SK-N-SH (cell line): ENCODE data around the gene REXO1. TPM values are rescaled to one million over a fixed set of nuclear protein-coding genes. Genes with fewer than 3 reads are reported as not detected.

Source experiments
- CTCF ChIA-PET: fragments of 300-600, 350-600 bp; formaldehyde crosslinking; extraction: SDS; loops from one replicate; lab custom pipeline; 2021; lab: Yijun Ruan, JAX
- POLR2A ChIA-PET: fragments of 350-600 bp; sonication (Branson Sonifier 250); formaldehyde crosslinking; extraction: SDS; loops from one replicate; lab custom pipeline; 2020; ENCODE audit warnings: antibody characterized with exemption, inconsistent platforms; lab: Yijun Ruan, JAX
- DNase-seq: peaks from one replicate; pipeline ENCODE4 v3.0.0; 2012
- H2AFZ ChIP-seq: fragments of 200-600 bp; sonication (generic); 2 replicates; pipeline ENCODE4 v1.8.1; 2016; ENCODE audit warnings: antibody characterized with exemption, mild to moderate bottlenecking, low read depth
- H3F3A ChIP-seq: fragments of 200-600 bp; sonication (generic); replicated peaks from 2 replicates; pipeline ENCODE3; 2016; ENCODE audit warnings: antibody characterized with exemption, mild to moderate bottlenecking; ENCODE audit not compliant: insufficient read depth
- H3K27ac ChIP-seq, 2 experiments: fragments of 200-500 bp in 1 of 2; fragments of 200-600 bp in 1 of 2; sonication (Bioruptor generic) in 1 of 2; sonication (generic), shearing (Covaris generic) in 1 of 2; 2 replicates each; pipeline versions ENCODE4 v1.5.1 to v1.6.1; 2014 to 2016; ENCODE audit warnings: low read depth in 2 of 2, inconsistent platforms in 1 of 2, low read length in 1 of 2, mild to moderate bottlenecking in 1 of 2, mixed read lengths in 1 of 2
- H3K27me3 ChIP-seq: fragments of 200-600 bp; sonication (generic), shearing (Covaris generic); 2 replicates; pipeline ENCODE4 v1.6.1; 2016; ENCODE audit warnings: mixed run types; ENCODE audit not compliant: insufficient read depth
- H3K36me3 ChIP-seq, 2 experiments: fragments of 200-500 bp in 1 of 2; fragments of 200-600 bp in 1 of 2; sonication (Bioruptor generic) in 1 of 2; sonication (generic) in 1 of 2; replicated peaks in 1 of 2; 2 replicates each; pipeline versions ENCODE3 to v1.5.1; 2014 to 2016; ENCODE audit warnings: low read length in 1 of 2, mild to moderate bottlenecking in 1 of 2; ENCODE audit not compliant: insufficient read depth in 2 of 2, control insufficient read depth in 1 of 2
- H3K4me1 ChIP-seq, 2 experiments: fragments of 200-500 bp in 1 of 2; fragments of 200-600 bp in 1 of 2; sonication (Bioruptor generic) in 1 of 2; sonication (generic), shearing (Covaris generic) in 1 of 2; 2 replicates each; pipeline versions ENCODE4 v1.5.1 to v1.6.1; 2014 to 2016; ENCODE audit warnings: low read depth in 1 of 2, low read length in 1 of 2, mixed run types in 1 of 2; ENCODE audit not compliant: insufficient read depth in 2 of 2, control insufficient read depth in 1 of 2
- H3K4me2 ChIP-seq: fragments of 200-600 bp; sonication (generic), shearing (Covaris generic); 2 replicates; pipeline ENCODE4 v1.6.1; 2017; ENCODE audit warnings: mixed run types
- H3K4me3 ChIP-seq, 2 experiments: fragments of 200-500 bp in 1 of 2; fragments of 200-600 bp in 1 of 2; sonication (Bioruptor generic) in 1 of 2; sonication (generic), shearing (Covaris generic) in 1 of 2; 2 replicates each; pipeline versions ENCODE4 v1.5.1 to v1.8.1; 2014 to 2016; ENCODE audit warnings: low read depth in 2 of 2, inconsistent platforms in 1 of 2, low read length in 1 of 2, mild to moderate bottlenecking in 1 of 2, mixed read lengths in 1 of 2, moderate library complexity in 1 of 2
- H3K79me2 ChIP-seq: fragments of 200-600 bp; sonication (generic); 2 replicates; pipeline ENCODE4 v1.8.1; 2017; ENCODE audit warnings: mild to moderate bottlenecking; ENCODE audit not compliant: insufficient read depth
- H3K9ac ChIP-seq: fragments of 200-600 bp; sonication (generic); 2 replicates; pipeline ENCODE4 v1.6.1; 2017; ENCODE audit warnings: mixed run types
- H3K9me2 ChIP-seq: fragments of 200-600 bp; sonication (generic); 2 replicates; pipeline ENCODE4 v1.6.1; 2017; ENCODE audit warnings: mixed run types
- H3K9me3 ChIP-seq: fragments of 200-600 bp; sonication (generic); 2 replicates; pipeline ENCODE4 v1.6.1; 2017; ENCODE audit warnings: mixed run types, mild to moderate bottlenecking, moderate library complexity
- H4K20me1 ChIP-seq: fragments of 200-600 bp; sonication (generic); 2 replicates; pipeline ENCODE4 v1.6.1; 2017; ENCODE audit warnings: mild to moderate bottlenecking, mixed run types; ENCODE audit not compliant: insufficient read depth
- EP300 ChIP-seq, 2 experiments: IDR thresholded peaks; 2 replicates each; pipeline versions ENCODE4 v1.4.0 to v1.6.1; 2012; ENCODE audit warnings: borderline replicate concordance in 1 of 2, low read depth in 1 of 2, low read length in 1 of 2
- FOSL2 ChIP-seq: IDR thresholded peaks from 2 replicates; pipeline ENCODE4 v1.4.0; 2012; ENCODE audit warnings: low read depth, mild to moderate bottlenecking, moderate library complexity, borderline replicate concordance
- FOXJ3 ChIP-seq: sonication (generic); formaldehyde crosslinking; IDR thresholded peaks from 2 replicates; pipeline ENCODE4 v1.5.1; 2020; ENCODE audit warnings: mild to moderate bottlenecking, missing genetic modification reagents
- GABPA ChIP-seq: IDR thresholded peaks from 2 replicates; pipeline ENCODE4 v1.4.0; 2012; ENCODE audit warnings: low read depth, mild to moderate bottlenecking
- MEF2A ChIP-seq: IDR thresholded peaks from 2 replicates; pipeline ENCODE4 v1.4.0; 2012; ENCODE audit warnings: low read depth, borderline replicate concordance
- MXI1 ChIP-seq: IDR thresholded peaks from 2 replicates; pipeline ENCODE4 v1.6.1; 2012; ENCODE audit warnings: mild to moderate bottlenecking, low read depth, low read length, improper control_type of control experiment
- NFIC ChIP-seq: IDR thresholded peaks from 2 replicates; pipeline ENCODE4 v1.4.0; 2012; ENCODE audit warnings: borderline replicate concordance
- SIN3A ChIP-seq: IDR thresholded peaks from 2 replicates; pipeline ENCODE4 v1.6.1; 2012; ENCODE audit warnings: low read depth, mild to moderate bottlenecking, low read length, moderate library complexity, borderline replicate concordance
- SMC3 ChIP-seq: IDR thresholded peaks from 2 replicates; pipeline ENCODE4 v1.6.1; 2012; ENCODE audit warnings: low read depth, low read length, improper control_type of control experiment
- TCF12 ChIP-seq: IDR thresholded peaks from 2 replicates; pipeline ENCODE4 v1.4.0; 2012
- YY1 ChIP-seq: IDR thresholded peaks from 2 replicates; pipeline ENCODE4 v1.4.0; 2012; ENCODE audit warnings: low read depth, mild to moderate bottlenecking
- WGBS: methylation state at CpG from one replicate; pipeline ENCODE4 v1.1.6; 2017; ENCODE audit warnings: low lambda C conversion rate; 5-methylcytosine and 5-hydroxymethylcytosine counted together
- polyA plus RNA-seq, 3 experiments: library from polyadenylated mRNA; depleted of rRNA; stranded (reverse); fragments of >200 nt; gene quantifications; 2 replicates each; pipeline ENCODE4 v1.2.3, GENCODE V29; 2012

Gene REXO1
- polyA plus RNA-seq, 1 of the 3 experiments (the other 2 are of a cell fraction): 18.8 TPM

DNA sequence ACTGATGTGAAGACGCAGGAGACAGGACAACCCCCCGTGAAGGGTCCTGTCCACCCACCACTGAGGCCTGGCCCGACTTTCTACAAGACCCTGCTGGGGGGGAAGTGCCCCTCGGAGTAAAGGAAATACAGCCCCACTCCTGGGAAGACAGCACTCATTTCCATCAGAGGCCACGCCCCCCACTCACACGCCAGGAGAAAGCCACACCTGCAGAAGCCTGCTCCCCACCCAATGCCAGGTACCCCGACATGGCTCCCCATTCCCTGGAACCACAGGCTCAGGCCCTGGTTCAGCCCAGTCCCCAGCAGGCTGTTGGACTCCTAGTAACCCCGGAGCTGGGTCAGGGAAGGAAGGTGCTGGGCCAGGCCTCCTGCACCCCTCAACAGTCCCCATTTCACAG, 25.3 kb downstream of the REXO1 start:
- Histone ChIP-seq H3K9me3 (no peaks in the 10 kb centered on the region), H3K27ac (no peak overlapping the region), H4K20me1 (peaks cover 14% of the 10 kb centered on the region; the same call in 1 of the 2 replicates), H3K27me3 (no peaks in the 10 kb centered on the region), H3K9ac (no peak overlapping the region), H2AFZ (no peak overlapping the region), H3K4me1 (peaks cover 0 to 7% of the 10 kb centered on the region in 2 experiments; a peak in 1 of 4 replicates), H3K9me2 (no peaks in the 10 kb centered on the region), H3K4me2 (no peak overlapping the region), H3K4me3 (no peak overlapping the region), H3F3A (peaks cover 6% of the 10 kb centered on the region), H3K36me3 (peaks cover 15 to 51% of the 10 kb centered on the region in 2 experiments), H3K79me2 (peaks cover 22% of the 10 kb centered on the region; the same call in 1 of the 2 replicates)
- CTCF ChIA-PET: interaction anchor here (1.0 to 8.1 kb wide), 6 partner anchors 15 to 151 kb away, joined by 3 to 188 read pairs (median 6); no protein-coding TSS in a partner anchor
- POLR2A ChIA-PET: no interaction called here
- WGBS: 100% methylated on average over 3 of the region's 8 CpGs
- TF ChIP-seq NFIC: no peak
- no peak for TF ChIP-seq FOSL2
- no peak for TF ChIP-seq TCF12
- TF ChIP-seq EP300 (IDR thresholded peaks at IDR 0.05; ENCODE audit: borderline replicate concordance in 1 of 2, low read depth in 1 of 2, low read length in 1 of 2): no peak
- TF ChIP-seq FOXJ3 (CRISPR knock-in tag): no peak
- TF ChIP-seq SMC3: no peak
- TF ChIP-seq MXI1: no peak
- TF ChIP-seq MEF2A: no peak
- no peak for TF ChIP-seq YY1
- DNase-seq: no peak

DNA sequence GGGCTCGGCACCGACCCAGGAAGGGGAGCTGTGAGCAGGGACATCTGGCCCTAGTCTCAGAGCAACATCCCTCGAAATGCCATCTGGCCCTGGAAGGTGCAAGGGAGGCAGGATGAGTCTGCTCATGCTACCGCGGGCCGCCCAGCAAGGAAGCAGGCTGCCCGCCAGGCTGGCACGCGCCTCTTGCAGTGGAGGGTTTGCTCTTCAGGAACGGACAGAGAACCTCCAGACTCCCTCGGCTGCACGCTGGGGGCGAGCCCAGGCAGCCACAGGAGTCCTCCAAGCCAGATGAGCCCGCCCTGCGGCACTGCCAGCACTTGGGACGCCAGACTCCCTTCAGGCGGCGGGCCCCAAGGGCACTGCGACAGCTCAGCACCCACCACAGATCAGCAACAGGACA, 26.1 kb downstream of the REXO1 start:
- H3K27me3 ChIP-seq: no peaks in the 10 kb centered on the region
- CTCF ChIA-PET: interaction anchor here (1.3 to 2.0 kb wide), 4 partner anchors 12 to 150 kb away, joined by 3 to 7 read pairs (median 5); no protein-coding TSS in a partner anchor
- H3K9me3 ChIP-seq: no peaks in the 10 kb centered on the region
- no peak overlapping the region for H3K9ac ChIP-seq
- H4K20me1 ChIP-seq: peaks cover 14% of the 10 kb centered on the region; the same call in 1 of the 2 replicates
- no peak overlapping the region for H3K27ac ChIP-seq
- peaks cover 6% of the 10 kb centered on the region for H3F3A ChIP-seq
- peaks cover 15 to 52% of the 10 kb centered on the region in 2 experiments for H3K36me3 ChIP-seq
- 97% methylated on average over 13 of the region's 19 CpGs for WGBS
- peaks cover 22% of the 10 kb centered on the region; the same call in 1 of the 2 replicates for H3K79me2 ChIP-seq
- POLR2A ChIA-PET: no interaction called here
- H3K4me3 ChIP-seq: no peak overlapping the region
- DNase-seq: no peak
- no peaks in the 10 kb centered on the region for H3K9me2 ChIP-seq
- H3K4me1 ChIP-seq: peaks cover 0 to 7% of the 10 kb centered on the region in 2 experiments; a peak in 1 of 4 replicates
- no peak overlapping the region for H2AFZ ChIP-seq
- H3K4me2 ChIP-seq: no peak overlapping the region
- TF ChIP-seq EP300 (IDR thresholded peaks at IDR 0.05; ENCODE audit: borderline replicate concordance in 1 of 2, low read depth in 1 of 2, low read length in 1 of 2) (no peak), GABPA (no peak)

DNA sequence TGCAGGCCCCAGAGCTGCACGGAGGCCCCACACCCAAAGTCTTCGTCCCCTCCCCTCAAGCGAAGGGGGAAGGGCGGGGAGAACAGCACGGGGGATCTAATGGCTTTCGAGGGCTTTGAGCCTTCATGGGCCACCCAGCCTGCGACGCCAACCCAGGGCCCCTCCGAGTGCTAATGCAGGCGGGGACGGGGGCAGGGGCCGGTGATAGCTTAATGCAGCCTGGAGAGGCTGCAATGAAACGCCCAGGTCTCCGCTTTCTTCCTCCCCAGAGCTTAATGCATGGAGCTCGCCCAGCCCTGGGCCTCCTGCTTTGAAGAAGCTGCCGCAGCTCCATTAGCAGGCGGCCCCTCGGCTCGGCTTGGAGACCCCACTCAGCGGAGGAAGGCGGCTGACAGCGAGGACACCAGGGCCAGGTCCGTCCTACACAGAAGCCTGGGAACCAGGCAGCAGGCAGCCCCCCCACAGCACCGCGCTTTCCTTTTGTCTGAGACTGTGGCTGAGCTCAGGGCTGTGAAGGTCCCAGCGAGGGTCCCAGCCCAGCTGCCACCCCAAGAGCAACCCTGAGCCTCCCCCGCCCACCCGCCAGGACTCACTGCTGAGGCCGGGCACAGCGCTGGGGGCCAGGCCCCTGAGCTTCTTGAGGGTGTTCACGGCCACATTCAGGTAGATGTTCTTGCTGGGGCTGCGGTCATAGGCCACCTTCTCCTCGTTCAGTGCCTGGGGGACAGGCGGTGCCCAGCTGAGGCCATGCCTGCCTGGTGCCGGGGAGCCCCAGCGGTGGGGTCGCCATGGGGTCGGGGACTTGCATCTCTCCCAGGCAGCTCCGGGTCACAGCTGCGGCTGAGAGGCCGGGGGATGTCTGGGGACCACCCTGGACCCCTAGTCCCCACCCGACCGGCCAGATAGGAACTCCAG, 28.7 kb downstream of the REXO1 start:
- no peak for TF ChIP-seq EP300 (IDR thresholded peaks at IDR 0.05; ENCODE audit: borderline replicate concordance in 1 of 2, low read depth in 1 of 2, low read length in 1 of 2)
- no peak for TF ChIP-seq TCF12
- TF ChIP-seq SIN3A: no peak
- no peak for TF ChIP-seq NFIC
- no peak for DNase-seq
- Histone ChIP-seq H3K9ac (no peak overlapping the region), H3K27ac (no peak overlapping the region), H3K4me1 (no peaks in the 10 kb centered on the region), H3K27me3 (no peaks in the 10 kb centered on the region), H3K36me3 (peaks cover 9 to 70% of the 10 kb centered on the region in 2 experiments), H3K4me2 (no peak overlapping the region), H3K79me2 (peaks cover 6% of the 10 kb centered on the region; the same call in 1 of the 2 replicates), H3K9me2 (no peaks in the 10 kb centered on the region), H3K9me3 (no peaks in the 10 kb centered on the region), H4K20me1 (0 out of 2 replicates have a peak, but pooled peaks cover 4% of the 10 kb centered on the region), H2AFZ (no peak overlapping the region), H3F3A (no peaks in the 10 kb centered on the region), H3K4me3 (no peak overlapping the region)
- ChIA-PET CTCF (interaction anchor here (0.8 to 2.4 kb wide), 9 partner anchors 10 to 147 kb away, joined by 3 to 11 read pairs (median 4); no protein-coding TSS in a partner anchor), POLR2A (interaction anchor here (1.7 kb wide), 1 partner anchor 9 kb away, joined by 4 read pairs; no protein-coding TSS in a partner anchor)
- 95% methylated on average over 18 of the region's 43 CpGs for WGBS
